Endothelial cell of umbilical vein (primary cell): ENCODE data around the gene CTIF. TPM values are rescaled to one million over a fixed set of nuclear protein-coding genes. Genes with fewer than 3 reads are reported as not detected.

Experiments used
- BruUV-seq: library from RNA; stranded (reverse); fragments of 400-500 nt; replicated peaks from 2 replicates; lab custom pipeline; 2021; lab: Mats Ljungman, UMichigan
- CTCF ChIA-PET: fragments of 300-600, 350-600 bp; sonication (Branson Sonifier 250); formaldehyde crosslinking; loops from one replicate; lab custom pipeline; 2021; ENCODE audit warnings: antibody characterized with exemption, inconsistent platforms; lab: Charles Lee
- POLR2A ChIA-PET: fragments of 300-600, 350-600 bp; sonication (Branson Sonifier 250); formaldehyde crosslinking; loops from one replicate; lab custom pipeline; 2021; ENCODE audit warnings: antibody characterized with exemption, inconsistent platforms; lab: Charles Lee
- DNase-seq: peaks from one replicate; pipeline ENCODE4 v3.0.0-alpha.2; 2011; ENCODE audit warnings: low read depth, low spot score
- FAIRE-seq: peaks from 2 replicates; lab custom pipeline; 2011; peaks lifted over from hg19 to GRCh38; lab: Jason Lieb, UNC
- H2AFZ ChIP-seq: 2 replicates; pipeline ENCODE4 v1.6.0; 2012; ENCODE audit warnings: low read depth, low read length, control low read depth, inconsistent platforms
- H3K27ac ChIP-seq: 2 replicates; pipeline ENCODE4 v1.5.1; 2011; ENCODE audit warnings: low read depth, mild to moderate bottlenecking, control low read depth, low read length, moderate library complexity; ENCODE audit not compliant: insufficient read depth
- H3K27me3 ChIP-seq, 2 experiments: 2 replicates each; pipeline versions ENCODE4 v1.6.0 to v1.6.1; 2011; ENCODE audit warnings: low read length in 2 of 2, mixed read lengths in 1 of 2; ENCODE audit not compliant: control insufficient read depth in 2 of 2, insufficient read depth in 2 of 2
- H3K36me3 ChIP-seq, 2 experiments: 2 replicates in 1 of 2; 3 replicates in 1 of 2; pipeline ENCODE4 v1.5.1; 2011; ENCODE audit warnings: low read length in 2 of 2, mild to moderate bottlenecking in 1 of 2, moderate library complexity in 1 of 2; ENCODE audit not compliant: control insufficient read depth in 2 of 2, insufficient read depth in 2 of 2; ENCODE audit errors: extremely low read depth in 1 of 2
- H3K4me1 ChIP-seq: 3 replicates; pipeline ENCODE4 v1.5.1; 2011; ENCODE audit warnings: mild to moderate bottlenecking, low read length; ENCODE audit not compliant: control insufficient read depth, insufficient read depth; ENCODE audit errors: extremely low read depth
- H3K4me2 ChIP-seq: 2 replicates; pipeline ENCODE4 v1.6.1; 2011; ENCODE audit warnings: low read length, control low read depth, mixed read lengths; ENCODE audit not compliant: insufficient read depth
- H3K4me3 ChIP-seq, 3 experiments: fragments of 200-600 bp in 1 of 3; sonication (generic), shearing (Covaris generic) in 1 of 3; replicated peaks in 1 of 3; 2 replicates each; pipeline ENCODE4 v1.5.1; 2011 to 2016; ENCODE audit warnings: control low read depth in 3 of 3, low read length in 3 of 3, mild to moderate bottlenecking in 2 of 3, inconsistent platforms in 1 of 3, low read depth in 1 of 3, moderate library complexity in 1 of 3; ENCODE audit not compliant: insufficient read depth in 1 of 3
- H3K79me2 ChIP-seq: 2 replicates; pipeline ENCODE4 v1.6.0; 2012; ENCODE audit warnings: low read length, inconsistent platforms; ENCODE audit not compliant: control insufficient read depth, insufficient read depth
- H3K9ac ChIP-seq: replicated peaks from 2 replicates; pipeline ENCODE3; 2011; ENCODE audit warnings: low read length, control low read depth; ENCODE audit not compliant: insufficient read depth; ENCODE audit errors: extremely low read depth
- H3K9me1 ChIP-seq: replicated peaks from 3 replicates; pipeline ENCODE4 v1.6.0; 2011; ENCODE audit warnings: mild to moderate bottlenecking, low read length; ENCODE audit not compliant: control insufficient read depth, insufficient read depth; ENCODE audit errors: extremely low read depth
- H3K9me3 ChIP-seq: replicated peaks from 2 replicates; pipeline ENCODE4 v1.5.1; 2012; ENCODE audit warnings: low read length, inconsistent platforms; ENCODE audit not compliant: control insufficient read depth, insufficient read depth
- H4K20me1 ChIP-seq: replicated peaks from 2 replicates; pipeline ENCODE3; 2011; ENCODE audit warnings: mild to moderate bottlenecking, low read length; ENCODE audit not compliant: control insufficient read depth, insufficient read depth; ENCODE audit errors: extremely low read depth
- CTCF ChIP-seq, 2 donors: IDR thresholded peaks; 1 replicate in 1 of 2; 2 replicates in 1 of 2; pipeline ENCODE4 v1.5.1; 2011; ENCODE audit warnings: low read length in 2 of 2, mild to moderate bottlenecking in 2 of 2, moderate library complexity in 2 of 2, control low read depth in 1 of 2, inconsistent platforms in 1 of 2, low read depth in 1 of 2; ENCODE audit not compliant: insufficient read depth in 1 of 2; ENCODE audit errors: extremely low read depth in 1 of 2
- EZH2 ChIP-seq: IDR thresholded peaks from 2 replicates; pipeline ENCODE4 v1.6.1; 2012; ENCODE audit warnings: borderline replicate concordance, low read depth, mild to moderate bottlenecking, moderate library complexity, low read length, inconsistent platforms; ENCODE audit not compliant: severe bottlenecking
- FOS ChIP-seq: IDR thresholded peaks from 2 replicates; pipeline ENCODE4 v1.6.1; 2011; ENCODE audit warnings: mild to moderate bottlenecking, low read length, moderate library complexity, borderline replicate concordance; ENCODE audit not compliant: insufficient read depth
- GATA2 ChIP-seq: IDR thresholded peaks from 2 replicates; pipeline ENCODE4 v1.7.0; 2011; ENCODE audit warnings: low read depth, mild to moderate bottlenecking, moderate library complexity, mixed read lengths, low read length; ENCODE audit not compliant: insufficient read length, insufficient read depth
- JUN ChIP-seq: IDR thresholded peaks from 2 replicates; pipeline ENCODE4 v1.6.1; 2011; ENCODE audit warnings: borderline replicate concordance, low read depth; ENCODE audit not compliant: insufficient read length, insufficient read depth
- MAX ChIP-seq: IDR thresholded peaks from 2 replicates; pipeline ENCODE4 v1.6.1; 2011; ENCODE audit not compliant: insufficient read depth, insufficient read length
- MYC ChIP-seq: IDR thresholded peaks from one replicate; pipeline ENCODE4 v1.6.1; 2011; ENCODE audit warnings: mild to moderate bottlenecking, low read depth, low read length
- POLR2A ChIP-seq: IDR thresholded peaks from 2 replicates; pipeline ENCODE4 v1.6.1; 2012; ENCODE audit warnings: low read depth, mild to moderate bottlenecking, control low read depth, low read length
- POLR2AphosphoS5 ChIP-seq: IDR thresholded peaks from 2 replicates; pipeline ENCODE4 v1.6.1; 2012; ENCODE audit warnings: low read depth, mild to moderate bottlenecking, control low read depth, low read length, moderate library complexity; ENCODE audit not compliant: insufficient read depth
- dilution Hi-C: fragments of 300-500 bp; cut with MboI; formaldehyde crosslinking; loops from one replicate; pipeline ENCODE4 v1.15.0; 2019; ENCODE audit warnings: low sequenced_read_pairs; ENCODE audit not compliant: extremely low pct_ligation_motif_present
- intact Hi-C: fragments of 100-400 bp; cut with micrococcal nuclease; formaldehyde crosslinking; loops from one replicate; pipeline ENCODE4 v1.10.0; 2022
- polyA plus RNA-seq, 4 experiments: library from polyadenylated mRNA; depleted of rRNA in 3 of 4; stranded (reverse) in 3 of 4; unstranded in 1 of 4; fragments of >200 nt; gene quantifications; 2 replicates each; pipeline versions ENCODE4 v1.2.1 to v1.2.3, GENCODE V29; 2011 to 2012; ENCODE audit warnings: missing spikeins in 1 of 4
- total RNA-seq: library from RNA; stranded (reverse); gene quantifications from 2 replicates; pipeline ENCODE4 v1.2.3, GENCODE V29; 2021

Gene CTIF
- total and polyA plus RNA-seq, 2 donors (not counting 3 experiments of a cell fraction or from before 2014, with no cell fraction given) = 20.9 to 57.7 TPM

GRCh38 chr18:48617844-48618497 is 79.1 kb downstream of the CTIF start:
- Histone ChIP-seq H3K9ac (no peak overlapping the region), H4K20me1 (peaks cover 2% of the 10 kb centered on the region), H3K27me3 (no peaks in the 10 kb centered on the region), H3K27ac (no peak overlapping the region), H3K4me2 (no peak overlapping the region), H3K79me2 (no peaks in the 10 kb centered on the region), H3K9me1 (no peaks in the 10 kb centered on the region), H2AFZ (no peak overlapping the region), H3K4me3 (no peak overlapping the region), H3K9me3 (no peaks in the 10 kb centered on the region), H3K36me3 (peaks cover 0 to 3% of the 10 kb centered on the region in 2 experiments), H3K4me1 (no peaks in the 10 kb centered on the region)
- TF ChIP-seq CTCF (IDR thresholded peaks at IDR 0.05; ENCODE audit: extremely low read depth in 1 of 2, insufficient read depth in 1 of 2, low read depth in 1 of 2, low read length in 2 of 2) (no peak), FOS (no peak), POLR2A (no peak), POLR2AphosphoS5 (no peak), GATA2 (no peak), EZH2 (no peak), MAX (no peak), JUN (no peak), MYC (no peak)
- FAIRE-seq (no peak), DNase-seq (no peak)
- dilution Hi-C loops (no loop called here), intact Hi-C loops (no loop called here)
- ChIA-PET POLR2A (no interaction called here), CTCF (interaction anchor here (1.0 kb wide), 1 partner anchor 27 kb away, joined by 3 read pairs; no protein-coding TSS in a partner anchor)
- no TSS peak for BruUV-seq
